Skin epidermis (tissue), 12 donors: ENCODE data around the gene NFKB1.

Source experiments
- H3K27ac ChIP-seq, 21 experiments: fragments of 200-600 bp; sonication (generic) in 11 of 21; one replicate each; pipeline ENCODE4 v1.5.0; 2020; ENCODE audit warnings: mild to moderate bottlenecking in 3 of 21, inconsistent platforms in 2 of 21, moderate library complexity in 2 of 21
- H3K4me3 ChIP-seq, 7 experiments: fragments of 200-600 bp; sonication (generic) in 2 of 7; one replicate each; pipeline ENCODE4 v1.5.0; 2020; ENCODE audit warnings: inconsistent platforms in 2 of 7, mild to moderate bottlenecking in 2 of 7, moderate library complexity in 1 of 7

The NFKB1 gene

GRCh38 chr4:102493257-102493656, 7.9 kb upstream of the NFKB1 start:
- Histone ChIP-seq H3K27ac (no peak overlapping the region), H3K4me3 (no peak overlapping the region)

DNA sequence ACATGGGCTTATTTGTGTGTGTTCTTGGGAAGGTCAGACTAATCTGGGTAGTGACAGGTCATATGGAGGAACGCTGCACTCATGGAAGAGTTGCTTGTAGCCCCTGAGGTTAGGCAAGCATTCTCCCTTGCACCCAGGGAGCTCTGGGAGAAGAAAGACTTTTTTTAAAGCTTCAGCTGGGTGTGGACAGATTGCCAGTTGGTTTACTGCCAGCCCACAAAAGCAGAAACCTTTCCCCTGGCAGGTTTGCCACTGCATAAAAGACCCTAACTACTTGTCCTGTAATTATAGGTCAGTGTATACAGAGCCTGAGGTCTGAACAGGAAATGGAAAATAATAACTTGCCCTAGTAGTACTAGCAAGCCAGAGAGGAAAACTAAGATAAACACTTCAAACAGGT, 7.4 kb upstream of the NFKB1 start:
- Histone ChIP-seq H3K4me3 (no peak overlapping the region), H3K27ac (no peak overlapping the region)

DNA sequence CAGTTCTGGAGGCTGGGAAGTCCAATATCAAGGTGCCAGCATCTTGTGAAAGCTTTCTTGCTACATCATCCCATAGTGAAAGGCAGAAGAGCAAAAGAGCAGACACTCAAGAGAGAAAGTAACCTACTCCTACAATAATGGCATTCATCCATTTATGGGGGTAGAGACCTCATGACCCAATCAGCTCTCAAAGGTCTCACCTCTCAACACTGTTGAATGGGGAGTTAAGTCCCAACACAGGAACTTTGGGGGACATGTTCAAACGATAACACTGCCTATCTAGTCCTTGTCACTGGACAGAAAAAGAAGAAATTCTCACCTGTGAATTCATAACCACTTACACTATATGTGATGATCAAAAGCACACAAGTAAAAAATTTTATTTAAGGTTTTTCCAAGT, 6.6 kb upstream of the NFKB1 start:
- H3K4me3 ChIP-seq = no peak overlapping the region
- H3K27ac ChIP-seq = no peak overlapping the region

GRCh38 chr4:102497986-102498385, 3.2 kb upstream of the NFKB1 start:
- H3K4me3 ChIP-seq = no peak overlapping the region
- no peak overlapping the region for H3K27ac ChIP-seq

DNA sequence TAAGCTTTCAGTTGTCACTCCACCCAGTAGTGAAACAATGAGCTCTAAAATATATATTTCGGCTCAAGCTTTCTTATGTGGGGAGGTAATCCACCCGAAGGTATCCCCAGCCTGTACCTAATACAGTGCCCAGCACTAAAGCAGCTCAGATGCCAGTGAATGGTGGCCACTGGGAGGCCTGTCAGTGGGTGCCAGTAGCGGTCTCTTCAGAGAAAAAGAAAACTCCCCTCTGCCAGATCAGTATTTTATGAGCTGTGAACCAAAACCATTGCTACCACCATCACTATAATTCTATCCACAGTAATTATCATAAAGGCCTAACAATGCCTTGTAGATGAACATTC, 835 bp upstream of the NFKB1 start:
- Histone ChIP-seq H3K4me3 (peak overlapping the region; percentile 69 to 95 (median 87)), H3K27ac (peak overlapping the region in 20 of 21 experiments; percentile 93 to 100 (median 98))

DNA sequence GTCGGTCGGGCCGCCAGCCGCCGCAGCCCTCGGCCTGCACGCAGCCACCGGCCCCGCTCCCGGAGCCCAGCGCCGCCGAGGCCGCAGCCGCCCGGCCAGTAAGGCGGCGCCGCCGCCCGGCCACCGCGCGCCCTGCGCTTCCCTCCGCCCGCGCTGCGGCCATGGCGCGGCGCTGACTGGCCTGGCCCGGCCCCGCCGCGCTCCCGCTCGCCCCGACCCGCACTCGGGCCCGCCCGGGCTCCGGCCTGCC, 213 bp downstream of the NFKB1 start:
- peak overlapping the region; percentile 83 to 100 (median 98) for H3K27ac ChIP-seq
- peak overlapping the region; percentile 69 to 95 (median 87) for H3K4me3 ChIP-seq

- Histone ChIP-seq H3K4me3 (peak overlapping the region; percentile 69 to 95 (median 87)), H3K27ac (peak overlapping the region in 20 of 21 experiments; percentile 83 to 100 (median 98))
These were observed 1.3 kb downstream of the NFKB1 start for GRCh38 chr4:102502543-102502818.

GRCh38 chr4:102503301-102503746, 2.2 kb downstream of the NFKB1 start:
- peak overlapping the region in 10 of 21 experiments; percentile 1 to 100 (median 98) for H3K27ac ChIP-seq
- peak overlapping the region in 5 of 7 experiments; percentile 5 to 95 (median 87) for H3K4me3 ChIP-seq

- peak overlapping the region in 3 of 7 experiments; percentile 6 to 95 (median 89) for H3K4me3 ChIP-seq
- peak overlapping the region in 7 of 21 experiments; percentile 1 to 100 (median 98) for H3K27ac ChIP-seq
These were observed 3.0 kb downstream of the NFKB1 start for GRCh38 chr4:102503831-102504786.

- H3K27ac ChIP-seq = peak overlapping the region in 1 of 21 experiments; percentile 98
- no peak overlapping the region for H3K4me3 ChIP-seq
These were observed 3.8 kb downstream of the NFKB1 start for GRCh38 chr4:102504941-102505340.

DNA sequence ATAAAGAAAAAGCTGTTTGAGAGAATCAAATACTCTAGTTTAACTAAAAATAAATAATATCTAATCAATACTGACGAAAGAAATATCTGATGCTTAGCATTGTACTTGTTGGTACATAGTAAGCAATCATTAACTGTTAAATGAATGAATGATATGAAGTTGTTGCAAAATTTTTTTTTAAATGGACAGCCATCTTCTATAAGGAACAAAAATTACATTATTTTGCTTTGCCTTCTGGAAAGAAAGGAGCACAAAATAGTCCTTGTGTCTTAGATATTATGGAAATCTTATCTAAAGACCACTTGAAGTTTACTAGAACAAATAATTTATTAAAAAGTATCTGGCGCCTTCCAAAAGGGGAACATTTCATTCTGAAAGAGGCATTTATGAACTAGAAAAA, 4.5 kb downstream of the NFKB1 start:
- no peak overlapping the region for H3K27ac ChIP-seq

DNA sequence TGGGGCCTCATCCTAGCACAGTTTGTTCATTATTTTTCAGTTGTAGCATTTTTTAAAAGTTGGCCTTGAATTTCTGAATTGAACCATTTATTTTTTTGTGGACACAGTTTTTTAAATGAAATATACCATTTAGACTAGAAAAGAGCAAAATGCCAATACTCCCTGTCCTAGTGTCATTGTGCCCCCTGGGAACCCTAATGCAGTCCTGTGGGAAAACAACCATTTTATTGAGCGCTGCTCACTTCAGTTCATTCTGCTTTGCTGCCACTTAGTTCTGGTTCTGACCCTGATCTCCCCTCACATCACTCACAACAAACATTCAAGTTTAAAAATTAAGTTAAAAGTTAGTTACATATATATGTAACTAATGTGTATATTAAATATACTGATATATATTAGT, 5.4 kb downstream of the NFKB1 start:
- Histone ChIP-seq H3K4me3 (no peak overlapping the region), H3K27ac (peak overlapping the region in 1 of 21 experiments; percentile 30)

More for the DNA sequence above, 4.5 kb downstream of the NFKB1 start:
- no peak overlapping the region for H3K4me3 ChIP-seq

- Histone ChIP-seq H3K4me3 (no peak overlapping the region), H3K27ac (peak overlapping the region in 1 of 21 experiments; percentile 31)
These were observed 10.9 kb downstream of the NFKB1 start for GRCh38 chr4:102511830-102512605.

- no peak overlapping the region for H3K27ac ChIP-seq
- H3K4me3 ChIP-seq = no peak overlapping the region
These were observed 13.3 kb downstream of the NFKB1 start for GRCh38 chr4:102514298-102514964.

DNA sequence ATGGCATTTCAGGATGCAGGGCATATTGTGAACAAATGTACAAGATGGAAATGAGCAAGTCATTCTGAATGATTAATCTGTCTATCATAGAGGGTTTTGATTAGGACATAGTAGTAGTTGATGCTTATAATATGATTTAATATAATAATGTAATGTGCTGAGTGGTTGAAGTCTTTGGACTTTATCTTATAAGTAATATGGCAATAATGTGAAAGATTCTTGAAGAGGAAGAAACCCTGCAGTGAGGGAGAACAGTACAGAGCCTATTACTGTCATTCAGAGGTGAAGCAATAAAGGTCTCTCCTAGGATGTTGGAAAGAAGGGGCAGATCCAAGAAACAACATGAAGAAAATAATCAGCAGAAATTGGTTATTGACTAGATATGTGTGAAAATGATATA, 16.6 kb downstream of the NFKB1 start:
- no peak overlapping the region for H3K27ac ChIP-seq
- H3K4me3 ChIP-seq = no peak overlapping the region

- Histone ChIP-seq H3K4me3 (no peak overlapping the region), H3K27ac (no peak overlapping the region)
These were observed 17.6 kb downstream of the NFKB1 start for GRCh38 chr4:102518703-102519131.

DNA sequence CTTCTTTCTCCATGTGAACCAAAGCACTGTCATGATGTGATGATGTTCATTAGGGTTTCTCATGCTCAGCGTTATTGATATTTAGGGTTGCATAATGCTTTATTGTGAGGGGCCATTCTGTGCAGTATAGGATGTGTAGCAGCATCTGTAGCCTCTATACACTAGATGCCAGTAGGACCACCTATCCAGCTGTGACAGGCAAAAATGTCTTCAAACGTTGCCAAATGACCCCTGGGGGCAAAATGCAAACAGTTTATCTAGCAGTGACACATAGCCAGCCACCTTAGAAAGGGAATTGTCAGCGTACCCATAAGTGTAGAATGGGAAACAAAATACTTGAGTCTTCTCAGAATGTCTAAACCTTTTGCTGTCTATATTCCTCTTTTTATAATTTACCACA, 18.8 kb downstream of the NFKB1 start:
- no peak overlapping the region for H3K27ac ChIP-seq
- no peak overlapping the region for H3K4me3 ChIP-seq

DNA sequence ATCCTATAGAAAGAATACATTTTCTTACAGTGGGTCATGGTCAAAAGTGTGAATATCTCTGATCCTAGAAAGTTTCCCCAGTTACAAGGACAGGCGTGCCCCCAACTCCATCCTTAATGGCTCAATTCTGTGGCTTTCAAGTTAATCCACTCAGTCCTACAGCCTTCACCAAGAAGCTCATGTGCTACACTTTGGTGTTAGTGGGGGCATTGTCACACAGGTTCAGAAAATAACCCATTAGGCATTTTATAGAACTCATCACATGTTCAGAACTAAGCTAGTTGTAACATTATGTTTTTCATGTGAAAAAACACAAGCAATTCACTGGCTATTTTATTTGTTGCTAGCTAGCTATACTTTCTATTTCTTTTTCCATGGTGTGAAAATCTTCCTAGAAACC, 20.4 kb downstream of the NFKB1 start:
- H3K27ac ChIP-seq = peak overlapping the region in 1 of 21 experiments; percentile 64
- H3K4me3 ChIP-seq = no peak overlapping the region

DNA sequence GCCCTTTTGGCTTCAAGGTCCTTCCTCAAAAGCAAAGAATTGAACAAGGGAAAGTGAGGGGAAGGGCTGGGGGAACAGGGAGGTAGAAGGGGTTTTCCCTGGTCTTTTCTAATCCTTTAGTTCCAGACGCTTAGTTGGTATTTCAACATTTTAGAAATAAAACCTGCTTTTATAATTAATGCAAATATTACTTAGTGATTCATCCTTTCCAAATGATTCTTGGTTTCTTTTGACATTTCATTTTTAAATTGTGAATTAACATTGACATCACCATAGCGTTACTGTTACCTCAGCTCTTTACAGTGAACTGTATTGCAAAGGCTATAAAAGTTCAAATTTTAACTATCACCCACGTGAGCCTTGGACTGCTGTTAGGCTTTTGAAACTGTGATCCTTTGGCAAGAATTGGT, 20.9 kb downstream of the NFKB1 start:
- Histone ChIP-seq H3K4me3 (no peak overlapping the region), H3K27ac (peak overlapping the region in 1 of 21 experiments; percentile 64)

GRCh38 chr4:102524691-102525090, 23.5 kb downstream of the NFKB1 start:
- H3K27ac ChIP-seq = no peak overlapping the region
- H3K4me3 ChIP-seq = no peak overlapping the region
